Measurements from ENCODE around the gene RBPJ. TPM values are rescaled to one million over a fixed set of nuclear protein-coding genes. Genes with fewer than 3 reads are reported as not detected.

RBPJ gene
- polyA plus RNA-seq, 1 of the 3 experiments (the other 2 are of a cell fraction), result 13.8 TPM

DNA sequence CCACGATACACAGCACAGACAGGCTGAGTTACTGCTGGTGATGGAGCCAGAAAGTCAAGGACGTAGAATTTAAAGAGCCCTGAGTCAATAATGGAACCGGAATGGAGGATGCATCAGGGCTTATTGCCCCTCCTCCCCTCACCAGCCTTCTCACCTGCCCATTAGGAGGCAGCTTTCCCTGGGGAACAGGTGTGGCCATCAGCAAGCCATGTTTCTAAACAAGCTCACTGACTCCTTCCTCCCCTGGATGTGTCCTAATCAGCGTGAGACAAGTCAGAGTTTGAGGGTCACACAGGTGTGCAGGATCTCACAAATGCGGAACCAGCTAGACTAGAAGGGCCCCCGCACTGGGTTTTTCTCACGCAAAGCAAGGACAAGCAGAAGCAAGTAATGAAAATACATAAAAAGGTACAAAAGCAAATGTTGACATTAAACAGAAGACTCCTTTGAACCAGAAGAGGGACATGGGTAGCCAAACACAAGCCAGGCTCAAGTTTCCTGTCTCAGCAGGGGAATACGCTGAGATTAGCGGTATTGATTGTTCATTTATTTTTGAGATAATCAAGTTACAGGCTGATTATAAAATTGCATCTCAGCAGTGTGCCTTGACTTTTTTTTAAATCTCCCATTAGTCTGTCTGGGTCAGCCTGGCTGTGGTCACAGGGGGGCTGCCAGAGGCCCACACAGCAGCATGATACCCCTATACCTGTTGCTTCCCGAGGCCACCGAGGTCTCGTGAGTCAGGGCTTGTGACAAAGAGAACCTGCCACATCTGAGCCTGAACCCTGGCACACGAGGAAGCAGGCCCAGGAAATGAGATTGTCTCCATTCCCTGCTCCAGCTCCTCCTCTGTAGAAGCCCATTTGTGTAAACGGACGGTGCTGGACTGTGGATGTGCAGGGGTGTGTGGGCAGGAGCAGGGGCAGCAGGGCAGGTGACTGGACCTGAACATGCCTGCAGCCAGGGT, 132.0 kb downstream of the RBPJ start:
- DNase-seq, result peak; percentile 32
- WGBS (ENCODE audit: low lambda C conversion rate), result 78% methylated on average over 10 of the region's 15 CpGs
- no peaks in the 10 kb centered on the region for H4K20me1 ChIP-seq (ENCODE audit: insufficient read depth)
- ChIA-PET POLR2A (no interaction called here), CTCF (interaction anchor here (1.2 to 1.7 kb wide), 4 partner anchors 24 to 122 kb away, joined by 3 to 4 read pairs (median 4); no protein-coding TSS in a partner anchor)
- H3K4me2 ChIP-seq, result no peak overlapping the region
- no peaks in the 10 kb centered on the region for H3K27me3 ChIP-seq (ENCODE audit: insufficient read depth)
- peaks cover 0 to 14% of the 10 kb centered on the region in 2 experiments; a peak in 1 of 4 replicates for H3K4me1 ChIP-seq (ENCODE audit: control insufficient read depth in 1 of 2, insufficient read depth in 2 of 2, low read depth in 1 of 2, low read length in 1 of 2)
- H2AFZ ChIP-seq (ENCODE audit: low read depth), result no peak overlapping the region
- H3K79me2 ChIP-seq (ENCODE audit: insufficient read depth), result no peaks in the 10 kb centered on the region
- no peaks in the 10 kb centered on the region for H3F3A ChIP-seq (replicated peaks; ENCODE audit: insufficient read depth)
- TF ChIP-seq FOXJ3 (CRISPR knock-in tag; IDR thresholded peaks at IDR 0.05), result no peak
- TF ChIP-seq, protein P1, sequence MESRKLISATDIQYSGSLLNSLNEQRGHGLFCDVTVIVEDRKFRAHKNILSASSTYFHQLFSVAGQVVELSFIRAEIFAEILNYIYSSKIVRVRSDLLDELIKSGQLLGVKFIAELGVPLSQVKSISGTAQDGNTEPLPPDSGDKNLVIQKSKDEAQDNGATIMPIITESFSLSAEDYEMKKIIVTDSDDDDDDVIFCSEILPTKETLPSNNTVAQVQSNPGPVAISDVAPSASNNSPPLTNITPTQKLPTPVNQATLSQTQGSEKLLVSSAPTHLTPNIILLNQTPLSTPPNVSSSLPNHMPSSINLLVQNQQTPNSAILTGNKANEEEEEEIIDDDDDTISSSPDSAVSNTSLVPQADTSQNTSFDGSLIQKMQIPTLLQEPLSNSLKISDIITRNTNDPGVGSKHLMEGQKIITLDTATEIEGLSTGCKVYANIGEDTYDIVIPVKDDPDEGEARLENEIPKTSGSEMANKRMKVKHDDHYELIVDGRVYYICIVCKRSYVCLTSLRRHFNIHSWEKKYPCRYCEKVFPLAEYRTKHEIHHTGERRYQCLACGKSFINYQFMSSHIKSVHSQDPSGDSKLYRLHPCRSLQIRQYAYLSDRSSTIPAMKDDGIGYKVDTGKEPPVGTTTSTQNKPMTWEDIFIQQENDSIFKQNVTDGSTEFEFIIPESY (IDR thresholded peaks at IDR 0.05; ENCODE audit: borderline replicate concordance, low read depth), result no peak
- TF ChIP-seq JUND (IDR thresholded peaks at IDR 0.05), result no peak
- TF ChIP-seq RFX5 (IDR thresholded peaks at IDR 0.05; ENCODE audit: low read length), result no peak
- TF ChIP-seq, protein P2, sequence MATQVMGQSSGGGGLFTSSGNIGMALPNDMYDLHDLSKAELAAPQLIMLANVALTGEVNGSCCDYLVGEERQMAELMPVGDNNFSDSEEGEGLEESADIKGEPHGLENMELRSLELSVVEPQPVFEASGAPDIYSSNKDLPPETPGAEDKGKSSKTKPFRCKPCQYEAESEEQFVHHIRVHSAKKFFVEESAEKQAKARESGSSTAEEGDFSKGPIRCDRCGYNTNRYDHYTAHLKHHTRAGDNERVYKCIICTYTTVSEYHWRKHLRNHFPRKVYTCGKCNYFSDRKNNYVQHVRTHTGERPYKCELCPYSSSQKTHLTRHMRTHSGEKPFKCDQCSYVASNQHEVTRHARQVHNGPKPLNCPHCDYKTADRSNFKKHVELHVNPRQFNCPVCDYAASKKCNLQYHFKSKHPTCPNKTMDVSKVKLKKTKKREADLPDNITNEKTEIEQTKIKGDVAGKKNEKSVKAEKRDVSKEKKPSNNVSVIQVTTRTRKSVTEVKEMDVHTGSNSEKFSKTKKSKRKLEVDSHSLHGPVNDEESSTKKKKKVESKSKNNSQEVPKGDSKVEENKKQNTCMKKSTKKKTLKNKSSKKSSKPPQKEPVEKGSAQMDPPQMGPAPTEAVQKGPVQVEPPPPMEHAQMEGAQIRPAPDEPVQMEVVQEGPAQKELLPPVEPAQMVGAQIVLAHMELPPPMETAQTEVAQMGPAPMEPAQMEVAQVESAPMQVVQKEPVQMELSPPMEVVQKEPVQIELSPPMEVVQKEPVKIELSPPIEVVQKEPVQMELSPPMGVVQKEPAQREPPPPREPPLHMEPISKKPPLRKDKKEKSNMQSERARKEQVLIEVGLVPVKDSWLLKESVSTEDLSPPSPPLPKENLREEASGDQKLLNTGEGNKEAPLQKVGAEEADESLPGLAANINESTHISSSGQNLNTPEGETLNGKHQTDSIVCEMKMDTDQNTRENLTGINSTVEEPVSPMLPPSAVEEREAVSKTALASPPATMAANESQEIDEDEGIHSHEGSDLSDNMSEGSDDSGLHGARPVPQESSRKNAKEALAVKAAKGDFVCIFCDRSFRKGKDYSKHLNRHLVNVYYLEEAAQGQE (IDR thresholded peaks at IDR 0.05; ENCODE audit: low read depth, low read length), result no peak
- 0 out of 2 replicates have a peak, but pooled peaks have one; percentile 13 for TF ChIP-seq RCOR1 (IDR thresholded peaks at IDR 0.05; ENCODE audit: low read length)
- no peak overlapping the region for H3K4me3 ChIP-seq (ENCODE audit: low read depth in 2 of 2, low read length in 1 of 2)
- H3K9me3 ChIP-seq, result no peaks in the 10 kb centered on the region
- no peaks in the 10 kb centered on the region for H3K36me3 ChIP-seq (replicated peaks in 1 of 2; ENCODE audit: control insufficient read depth in 1 of 2, insufficient read depth in 2 of 2, low read length in 1 of 2)
- no peak overlapping the region for H3K9ac ChIP-seq
- peak overlapping the region in 1 of 2 experiments; percentile 31; a peak in 1 of 4 replicates for H3K27ac ChIP-seq (ENCODE audit: low read depth in 2 of 2, low read length in 1 of 2)
- no peaks in the 10 kb centered on the region for H3K9me2 ChIP-seq

DNA sequence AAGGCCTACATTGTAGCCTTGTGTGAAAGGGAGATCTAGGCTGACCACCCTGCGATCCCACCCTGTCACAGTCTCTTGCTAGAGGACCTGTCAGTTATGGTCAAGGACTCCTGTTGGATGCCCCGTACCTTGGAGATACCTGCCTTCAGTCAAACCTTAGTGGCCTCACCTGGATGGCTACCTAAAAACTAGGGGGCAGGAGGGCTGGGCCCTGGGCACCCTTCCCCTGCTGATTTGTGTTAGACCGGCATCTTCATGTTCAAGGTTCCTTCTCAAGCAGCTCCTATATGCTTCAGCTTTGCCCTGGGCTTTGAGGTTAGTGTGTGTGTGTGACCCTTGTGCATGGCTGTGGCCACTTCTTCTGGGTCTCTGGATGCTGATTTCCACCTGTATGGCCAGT, 134.1 kb downstream of the RBPJ start:
- no peak for DNase-seq
- H3K27me3 ChIP-seq (ENCODE audit: insufficient read depth), result no peaks in the 10 kb centered on the region
- H3K36me3 ChIP-seq (replicated peaks in 1 of 2; ENCODE audit: control insufficient read depth in 1 of 2, insufficient read depth in 2 of 2, low read length in 1 of 2), result no peaks in the 10 kb centered on the region
- no peak overlapping the region for H3K9ac ChIP-seq
- H3K79me2 ChIP-seq (ENCODE audit: insufficient read depth), result no peaks in the 10 kb centered on the region
- ChIA-PET POLR2A (no interaction called here), CTCF (no interaction called here)
- H3K9me2 ChIP-seq, result no peaks in the 10 kb centered on the region
- 85% methylated on average over 3 of the region's 3 CpGs for WGBS (ENCODE audit: low lambda C conversion rate)
- peaks cover 0 to 14% of the 10 kb centered on the region in 2 experiments; a peak in 1 of 4 replicates for H3K4me1 ChIP-seq (ENCODE audit: control insufficient read depth in 1 of 2, insufficient read depth in 2 of 2, low read depth in 1 of 2, low read length in 1 of 2)
- TF ChIP-seq TEAD4 (IDR thresholded peaks at IDR 0.05; ENCODE audit: borderline replicate concordance, insufficient read depth), result no peak
- TF ChIP-seq, protein P3, sequence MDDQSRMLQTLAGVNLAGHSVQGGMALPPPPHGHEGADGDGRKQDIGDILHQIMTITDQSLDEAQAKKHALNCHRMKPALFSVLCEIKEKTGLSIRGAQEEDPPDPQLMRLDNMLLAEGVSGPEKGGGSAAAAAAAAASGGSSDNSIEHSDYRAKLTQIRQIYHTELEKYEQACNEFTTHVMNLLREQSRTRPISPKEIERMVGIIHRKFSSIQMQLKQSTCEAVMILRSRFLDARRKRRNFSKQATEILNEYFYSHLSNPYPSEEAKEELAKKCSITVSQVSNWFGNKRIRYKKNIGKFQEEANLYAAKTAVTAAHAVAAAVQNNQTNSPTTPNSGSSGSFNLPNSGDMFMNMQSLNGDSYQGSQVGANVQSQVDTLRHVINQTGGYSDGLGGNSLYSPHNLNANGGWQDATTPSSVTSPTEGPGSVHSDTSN (IDR thresholded peaks at IDR 0.05), result no peak
- no peak for TF ChIP-seq FOXJ3 (CRISPR knock-in tag; IDR thresholded peaks at IDR 0.05)
- no peak for TF ChIP-seq MEF2A (IDR thresholded peaks at IDR 0.05; ENCODE audit: borderline replicate concordance, low read depth)
- TF ChIP-seq RXRA (IDR thresholded peaks at IDR 0.05; ENCODE audit: borderline replicate concordance, low read depth), result no peak
- TF ChIP-seq JUND (IDR thresholded peaks at IDR 0.05), result no peak
- TF ChIP-seq NRF1 (IDR thresholded peaks at IDR 0.05; ENCODE audit: low read depth, low read length), result no peak
- TF ChIP-seq FOXM1 (IDR thresholded peaks at IDR 0.05; ENCODE audit: low read depth), result no peak
- no peak for TF ChIP-seq EZH2phosphoT487 (IDR thresholded peaks at IDR 0.05; ENCODE audit: borderline replicate concordance, low read depth)
- no peak for TF ChIP-seq SMC3 (IDR thresholded peaks at IDR 0.05; ENCODE audit: low read depth, low read length)
- TF ChIP-seq, protein P4, sequence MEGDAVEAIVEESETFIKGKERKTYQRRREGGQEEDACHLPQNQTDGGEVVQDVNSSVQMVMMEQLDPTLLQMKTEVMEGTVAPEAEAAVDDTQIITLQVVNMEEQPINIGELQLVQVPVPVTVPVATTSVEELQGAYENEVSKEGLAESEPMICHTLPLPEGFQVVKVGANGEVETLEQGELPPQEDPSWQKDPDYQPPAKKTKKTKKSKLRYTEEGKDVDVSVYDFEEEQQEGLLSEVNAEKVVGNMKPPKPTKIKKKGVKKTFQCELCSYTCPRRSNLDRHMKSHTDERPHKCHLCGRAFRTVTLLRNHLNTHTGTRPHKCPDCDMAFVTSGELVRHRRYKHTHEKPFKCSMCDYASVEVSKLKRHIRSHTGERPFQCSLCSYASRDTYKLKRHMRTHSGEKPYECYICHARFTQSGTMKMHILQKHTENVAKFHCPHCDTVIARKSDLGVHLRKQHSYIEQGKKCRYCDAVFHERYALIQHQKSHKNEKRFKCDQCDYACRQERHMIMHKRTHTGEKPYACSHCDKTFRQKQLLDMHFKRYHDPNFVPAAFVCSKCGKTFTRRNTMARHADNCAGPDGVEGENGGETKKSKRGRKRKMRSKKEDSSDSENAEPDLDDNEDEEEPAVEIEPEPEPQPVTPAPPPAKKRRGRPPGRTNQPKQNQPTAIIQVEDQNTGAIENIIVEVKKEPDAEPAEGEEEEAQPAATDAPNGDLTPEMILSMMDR (IDR thresholded peaks at IDR 0.05), result no peak
- H3K4me3 ChIP-seq (ENCODE audit: low read depth in 2 of 2, low read length in 1 of 2), result no peak overlapping the region
- no peaks in the 10 kb centered on the region for H3K9me3 ChIP-seq
- no peaks in the 10 kb centered on the region for H3F3A ChIP-seq (replicated peaks; ENCODE audit: insufficient read depth)
- no peak overlapping the region for H3K4me2 ChIP-seq
- no peak overlapping the region for H3K27ac ChIP-seq (ENCODE audit: low read depth in 2 of 2, low read length in 1 of 2)
- no peak overlapping the region for H2AFZ ChIP-seq (ENCODE audit: low read depth)
- no peaks in the 10 kb centered on the region for H4K20me1 ChIP-seq (ENCODE audit: insufficient read depth)
